Airway epithelial cell (primary cell): Measurements from ENCODE around the gene SPATA33. TPM values are rescaled to one million over a fixed set of nuclear protein-coding genes. Genes with fewer than 3 reads are reported as not detected.

Experiments used
- total RNA-seq: library from RNA; depleted of rRNA; stranded (reverse); fragments of >200 nt; gene quantifications from 2 replicates; pipeline ENCODE4 v1.2.3, GENCODE V29; 2015

Gene SPATA33
- total RNA-seq: 4.0 and 6.3 TPM in 2 replicates

DNA sequence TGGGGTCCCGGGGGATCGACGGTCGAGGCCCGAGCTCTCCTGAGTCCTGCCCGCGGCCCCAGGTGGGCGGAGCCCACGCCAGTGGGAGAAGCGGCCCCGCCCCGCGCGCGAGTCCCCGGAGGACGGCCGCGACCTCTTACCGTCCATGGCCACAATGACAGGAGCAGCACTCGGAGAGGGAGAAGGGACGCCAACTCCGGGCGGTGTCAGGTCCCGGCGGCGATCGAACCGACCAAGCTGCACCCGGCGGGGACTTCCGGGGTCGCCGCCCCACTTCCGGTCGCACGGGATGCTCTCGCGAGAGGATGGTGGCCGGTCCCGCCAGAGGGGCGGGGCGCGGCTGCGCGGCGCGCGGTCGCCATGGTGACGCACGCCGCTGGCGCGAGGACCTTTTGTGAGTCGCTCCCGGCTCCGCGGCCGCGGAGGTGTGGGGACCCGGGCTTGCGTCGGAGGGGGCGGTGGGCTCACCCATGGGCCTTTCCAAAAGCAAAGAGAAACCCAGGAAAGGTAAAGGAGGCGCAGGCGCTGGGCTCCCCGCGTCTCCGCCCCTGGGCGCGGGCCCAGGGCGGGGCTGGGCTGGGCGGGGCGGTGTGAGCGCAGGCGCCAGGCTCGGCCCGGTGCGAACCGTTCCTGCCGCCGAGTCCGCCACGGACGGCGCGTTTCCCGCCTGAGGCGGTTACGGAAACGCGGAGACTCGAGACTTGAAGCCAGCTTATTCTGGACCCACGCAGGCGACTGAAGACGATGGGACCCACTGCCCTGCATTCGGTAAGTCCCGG lies at the start of gene SPATA33, which contains the start of gene CHMP1A:
SPATA33 (plus strand) TSS at position 395 of the 779 bp plus-strand sequence; CDS start at position 471, 76 bp downstream.
CHMP1A (minus strand) TSS at position 267 of the 779 bp plus-strand sequence; CDS start at position 147, 120 bp downstream.

GRCh38 chr16:89613231-89613953 lies 44.2 kb upstream of the SPATA33 start, which contains the start of gene DPEP1:
DPEP1 (plus strand) TSS chr16:89613642; CDS start chr16:89630411, 16,769 bp downstream.

GRCh38 chr16:89686520-89687091 lies 29.0 kb downstream of the SPATA33 start, which contains the start of gene CDK10:
CDK10 (plus strand) TSS chr16:89686689; CDS start chr16:89686711, 22 bp downstream.

GRCh38 chr16:89701425-89702406 lies 44.1 kb downstream of the SPATA33 start, which contains the start of gene SPATA2L:
SPATA2L (minus strand) TSS chr16:89701705; CDS start chr16:89701232, 473 bp downstream.

Other genes with a start within 250 kb of the SPATA33 start
- 48.1 and 50.6 TPM in 2 replicates for gene ANKRD11, start 167.3 kb upstream of the SPATA33 start, total RNA-seq
- 70.1 and 84.7 TPM in 2 replicates for gene SPG7, start 149.4 kb upstream of the SPATA33 start, total RNA-seq
- gene RPL13, start 97.2 kb upstream of the SPATA33 start, total RNA-seq: 6,182 and 10,475 TPM in 2 replicates
- 5.1 and 20.9 TPM in 2 replicates for gene CPNE7, start 82.1 kb upstream of the SPATA33 start, total RNA-seq
- not detected in 2 replicates for gene DPEP1, start 44.2 kb upstream of the SPATA33 start, total RNA-seq
- 126 and 154 TPM in 2 replicates for gene CHMP1A, start 128 bp upstream of the SPATA33 start, total RNA-seq
- gene CDK10, start 28.9 kb downstream of the SPATA33 start, total RNA-seq: 29.1 and 30.2 TPM in 2 replicates
- 14.0 and 23.2 TPM in 2 replicates for gene SPATA2L, start 43.9 kb downstream of the SPATA33 start, total RNA-seq
- 4.1 and 6.0 TPM in 2 replicates for gene VPS9D1, start 63.1 kb downstream of the SPATA33 start, total RNA-seq
- gene ZNF276, start 63.7 kb downstream of the SPATA33 start, total RNA-seq: 8.1 and 15.2 TPM in 2 replicates
- gene FANCA, start 158.8 kb downstream of the SPATA33 start, total RNA-seq: 18.9 and 23.1 TPM in 2 replicates
- 1.1 and 1.2 TPM in 2 replicates for gene SPIRE2, start 170.6 kb downstream of the SPATA33 start, total RNA-seq
- 104 and 215 TPM in 2 replicates for gene TCF25, start 215.8 kb downstream of the SPATA33 start, total RNA-seq